Thoracic aorta (tissue), 2 donors: ENCODE data around the gene CLCNKB. TPM values are rescaled to one million over a fixed set of nuclear protein-coding genes. Genes with fewer than 3 reads are reported as not detected.

Experiments
- ATAC-seq: fragments of 150-250 bp; one replicate; pipeline ENCODE4 v1.8.0; 2017; ENCODE audit warnings: low read depth; ENCODE audit not compliant: insufficient number of reproducible peaks, low FRiP score
- DNase-seq: peaks from one replicate; pipeline ENCODE4 v3.0.0-alpha.2; 2020; ENCODE audit warnings: low spot score
- H3K27ac ChIP-seq, 2 donors: fragments of 200-600 bp; sonication (generic); 1 replicate in 1 of 2; 2 replicates in 1 of 2; pipeline ENCODE4 v1.5.1; 2016; ENCODE audit warnings: mild to moderate bottlenecking in 2 of 2, moderate library complexity in 2 of 2
- H3K27me3 ChIP-seq: fragments of 200-600 bp; sonication (generic); replicated peaks from 2 replicates; pipeline ENCODE4 v1.6.0; 2016; ENCODE audit warnings: mild to moderate bottlenecking; ENCODE audit not compliant: insufficient read depth
- H3K36me3 ChIP-seq: fragments of 200-600 bp; sonication (generic); one replicate; pipeline ENCODE4 v1.5.1; 2016
- H3K4me1 ChIP-seq, 2 donors: fragments of 200-600 bp; sonication (generic); 1 replicate in 1 of 2; 2 replicates in 1 of 2; pipeline versions ENCODE4 v1.5.1 to v1.6.0; 2016; ENCODE audit warnings: low read depth in 2 of 2, mild to moderate bottlenecking in 1 of 2; ENCODE audit not compliant: control insufficient read depth in 1 of 2
- H3K4me3 ChIP-seq: fragments of 200-600 bp; sonication (generic); 2 replicates; pipeline ENCODE4 v1.5.1; 2016; ENCODE audit warnings: mild to moderate bottlenecking
- H3K9me3 ChIP-seq: fragments of 200-600 bp; sonication (generic); 2 replicates; pipeline ENCODE4 v1.5.1; 2016
- CTCF ChIP-seq: fragments of 200-600 bp; sonication (generic); IDR thresholded peaks from one replicate; pipeline ENCODE4 v1.5.1; 2019; ENCODE audit warnings: antibody characterized with exemption
- total RNA-seq, 2 donors: library from RNA; depleted of rRNA; stranded (reverse); fragments of >200 nt; gene quantifications; one replicate each; pipeline versions ENCODE4 v1.1.0 to v1.2.3, GENCODE V29; 2016

The CLCNKB gene
- total RNA-seq, 2 donors from 2014 or later = not detected

- no peaks in the 10 kb centered on the region for H3K9me3 ChIP-seq
- no peak overlapping the region for H3K4me3 ChIP-seq
- peaks cover 6 to 8% of the 10 kb centered on the region in 2 donors for H3K4me1 ChIP-seq
- no peak overlapping the region for H3K27ac ChIP-seq
- no peak for TF ChIP-seq CTCF
- no peaks in the 10 kb centered on the region for H3K36me3 ChIP-seq
- no peak for DNase-seq
- ATAC-seq = no peak
- no peaks in the 10 kb centered on the region for H3K27me3 ChIP-seq
Measured at GRCh38 chr1:16007671-16008341, 35.8 kb upstream of the CLCNKB start.

- TF ChIP-seq CTCF = peak; percentile 99
- H3K9me3 ChIP-seq = no peaks in the 10 kb centered on the region
- H3K4me3 ChIP-seq = no peak overlapping the region
- H3K27ac ChIP-seq = no peak overlapping the region
- peak; percentile 46 for DNase-seq
- ATAC-seq = no peak
- H3K27me3 ChIP-seq = no peaks in the 10 kb centered on the region
- H3K36me3 ChIP-seq = no peaks in the 10 kb centered on the region
- H3K4me1 ChIP-seq = peaks cover 14 to 21% of the 10 kb centered on the region in 2 donors
Measured at GRCh38 chr1:16009030-16009460, 34.5 kb upstream of the CLCNKB start.

GRCh38 chr1:16009678-16010077, 33.9 kb upstream of the CLCNKB start:
- no peak for TF ChIP-seq CTCF
- Histone ChIP-seq H3K9me3 (no peaks in the 10 kb centered on the region), H3K4me3 (no peak overlapping the region), H3K4me1 (peaks cover 21 to 27% of the 10 kb centered on the region in 2 donors), H3K27ac (no peak overlapping the region), H3K27me3 (no peaks in the 10 kb centered on the region), H3K36me3 (no peaks in the 10 kb centered on the region)
- ATAC-seq = no peak
- DNase-seq = no peak

DNA sequence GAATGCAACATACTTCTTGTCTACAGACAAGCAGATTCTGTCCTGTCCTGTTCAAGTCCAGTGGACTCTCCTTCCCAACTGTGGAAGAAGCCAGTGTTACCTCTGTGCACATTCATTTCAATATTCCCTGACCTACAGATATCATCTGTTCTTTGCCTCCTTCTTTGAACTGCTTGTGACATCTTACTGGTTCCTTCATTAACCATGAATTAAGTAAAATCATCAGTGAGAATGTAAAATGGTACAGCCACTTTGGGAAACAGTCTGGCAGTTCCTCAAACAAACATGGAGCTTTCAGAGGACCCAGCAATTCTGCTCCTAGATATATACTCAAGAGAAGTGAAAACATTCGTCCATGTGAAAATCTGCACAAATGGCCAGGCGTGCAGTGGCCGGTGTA, 32.7 kb upstream of the CLCNKB start:
- peaks cover 32 to 39% of the 10 kb centered on the region in 2 donors for H3K4me1 ChIP-seq
- ATAC-seq = no peak
- TF ChIP-seq CTCF = no peak
- no peak overlapping the region for H3K4me3 ChIP-seq
- no peaks in the 10 kb centered on the region for H3K27me3 ChIP-seq
- H3K27ac ChIP-seq = no peak overlapping the region
- DNase-seq = no peak
- peaks cover 8% of the 10 kb centered on the region for H3K36me3 ChIP-seq
- no peaks in the 10 kb centered on the region for H3K9me3 ChIP-seq

DNA sequence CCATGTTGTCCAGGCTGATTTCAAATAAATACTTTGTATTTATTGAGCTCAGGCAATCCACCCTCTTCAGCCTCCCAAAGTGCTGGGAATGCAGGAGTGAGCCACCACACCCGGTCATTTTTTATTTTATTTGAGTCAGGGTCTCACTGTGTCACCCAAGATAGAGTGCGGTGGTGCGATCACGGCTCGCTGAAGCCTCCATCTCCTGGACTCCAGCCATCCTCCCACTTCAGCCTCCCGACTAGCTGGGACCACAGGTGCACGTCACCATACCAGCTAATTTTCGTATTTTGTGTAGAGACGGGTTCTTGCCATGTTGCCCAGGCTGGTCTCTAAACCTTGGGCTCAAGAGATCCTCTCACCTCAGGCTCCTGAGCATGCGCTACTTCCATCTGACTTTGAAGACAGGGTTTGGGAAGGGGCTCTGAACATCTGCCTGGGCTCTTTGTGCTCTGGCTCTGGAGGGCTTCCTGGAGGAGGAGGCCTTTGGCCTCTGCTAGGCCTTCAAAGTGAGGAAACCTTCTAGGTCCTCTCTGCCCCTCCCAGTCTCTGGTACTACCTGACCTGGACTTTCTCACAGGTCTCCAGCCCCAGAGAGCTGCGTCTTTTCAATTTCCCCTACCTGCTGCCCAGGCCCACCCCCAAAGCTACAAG, 31.5 kb upstream of the CLCNKB start:
- Histone ChIP-seq H3K4me1 (peaks cover 32 to 47% of the 10 kb centered on the region in 2 donors), H3K4me3 (peak overlapping the region; percentile 83), H3K27me3 (no peaks in the 10 kb centered on the region), H3K27ac (peak overlapping the region; percentile 97 to 100), H3K9me3 (no peaks in the 10 kb centered on the region), H3K36me3 (peaks cover 8% of the 10 kb centered on the region)
- no peak for ATAC-seq
- DNase-seq = no peak
- TF ChIP-seq CTCF = no peak
